Mesendoderm (in vitro differentiated cells): Measurements from ENCODE around the gene OR9G4.
A peak's percentile ranks its signal among the peaks of the same experiment; 100 is the strongest.

Experiments
- DNase-seq: peaks from one replicate; pipeline ENCODE4 v3.0.0; 2013
- H2AK5ac ChIP-seq: 2 replicates; pipeline ENCODE4 v1.6.1; 2013; ENCODE audit warnings: low read length, inconsistent platforms
- H2BK120ac ChIP-seq: 2 replicates; pipeline ENCODE4 v1.6.1; 2013; ENCODE audit warnings: low read depth, mild to moderate bottlenecking, low read length, moderate library complexity, mixed read lengths
- H2BK15ac ChIP-seq: replicated peaks from 2 replicates; pipeline ENCODE4 v1.6.1; 2013; ENCODE audit warnings: low read depth, mild to moderate bottlenecking, moderate library complexity
- H2BK5ac ChIP-seq: 2 replicates; pipeline ENCODE4 v1.6.1; 2013; ENCODE audit warnings: low read length, inconsistent platforms
- H3K18ac ChIP-seq: 2 replicates; pipeline ENCODE4 v1.6.1; 2013; ENCODE audit warnings: mild to moderate bottlenecking, low read length, mixed read lengths
- H3K23ac ChIP-seq: one replicate; pipeline ENCODE4 v1.6.1; 2013; ENCODE audit warnings: low read length
- H3K27ac ChIP-seq: 2 replicates; pipeline ENCODE4 v1.5.1; 2013; ENCODE audit warnings: low read depth, mild to moderate bottlenecking, inconsistent platforms, low read length, moderate library complexity
- H3K27me3 ChIP-seq: 2 replicates; pipeline ENCODE4 v1.6.1; 2013; ENCODE audit warnings: low read length, control low read depth, mild to moderate bottlenecking, inconsistent platforms; ENCODE audit not compliant: insufficient read depth, poor library complexity
- H3K36me3 ChIP-seq: 2 replicates; pipeline ENCODE4 v1.6.1; 2013; ENCODE audit warnings: low read length, inconsistent platforms; ENCODE audit not compliant: control insufficient read depth, insufficient read depth
- H3K4ac ChIP-seq: one replicate; pipeline ENCODE4 v1.6.1; 2013; ENCODE audit warnings: low read depth, mild to moderate bottlenecking, low read length, moderate library complexity
- H3K4me1 ChIP-seq: 2 replicates; pipeline ENCODE4 v1.6.1; 2013; ENCODE audit warnings: low read depth, low read length, inconsistent platforms; ENCODE audit not compliant: control insufficient read depth
- H3K4me2 ChIP-seq: 2 replicates; pipeline ENCODE4 v1.6.1; 2013; ENCODE audit warnings: low read length
- H3K4me3 ChIP-seq: 2 replicates; pipeline ENCODE4 v1.5.1; 2013; ENCODE audit warnings: mild to moderate bottlenecking, low read length
- H3K56ac ChIP-seq: one replicate; pipeline ENCODE4 v1.6.1; 2013; ENCODE audit warnings: low read length
- H3K79me1 ChIP-seq: 2 replicates; pipeline ENCODE4 v1.6.1; 2013; ENCODE audit warnings: low read length, inconsistent platforms
- H3K79me2 ChIP-seq: 2 replicates; pipeline ENCODE4 v1.6.1; 2013; ENCODE audit warnings: mild to moderate bottlenecking, low read length; ENCODE audit not compliant: control insufficient read depth, insufficient read depth
- H3K9ac ChIP-seq: 2 replicates; pipeline ENCODE4 v1.6.1; 2013; ENCODE audit warnings: low read length, inconsistent platforms
- H4K5ac ChIP-seq: one replicate; pipeline ENCODE4 v1.6.1; 2013; ENCODE audit warnings: low read length
- H4K8ac ChIP-seq: one replicate; pipeline ENCODE4 v1.6.1; 2013; ENCODE audit warnings: low read depth, mild to moderate bottlenecking, control low read depth, low read length, moderate library complexity
- WGBS: extraction: QIAGEN DNeasy Blood & Tissue Kit; methylation state at CpG from one replicate; pipeline ENCODE4 v1.1.7; 2013; ENCODE audit warnings: low lambda C conversion rate, missing lambda C conversion rate; ENCODE audit not compliant: insufficient coverage; ENCODE audit errors: extremely low coverage; 5-methylcytosine and 5-hydroxymethylcytosine counted together

Gene OR9G4

DNA sequence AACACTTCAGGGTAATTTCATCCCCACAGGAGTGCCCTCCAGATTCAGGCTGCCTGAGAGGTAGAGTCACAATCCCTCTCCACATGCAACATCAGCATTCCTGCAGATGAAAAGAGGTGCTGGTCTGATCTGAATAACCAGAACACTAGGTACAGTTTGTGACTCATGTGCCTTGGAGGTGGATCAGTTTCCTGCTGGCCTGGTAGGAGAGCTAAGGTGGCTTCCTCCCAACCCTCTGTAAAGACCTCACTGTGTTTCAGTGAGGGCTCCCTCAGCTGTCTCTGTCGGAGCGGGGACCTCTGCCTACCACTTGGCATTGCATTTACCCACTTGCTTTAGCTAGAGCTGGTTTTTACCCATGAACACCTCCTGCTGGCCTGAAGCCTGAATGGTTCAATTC, 42.0 kb downstream of the OR9G4 start:
- Histone ChIP-seq H3K18ac (no peak overlapping the region), H4K5ac (no peak overlapping the region), H3K9ac (no peak overlapping the region), H2AK5ac (no peak overlapping the region), H2BK120ac (no peak overlapping the region), H3K23ac (no peak overlapping the region), H3K36me3 (no peaks in the 10 kb centered on the region), H3K79me2 (no peaks in the 10 kb centered on the region), H3K4ac (no peak overlapping the region), H3K4me2 (no peak overlapping the region), H3K27me3 (no peaks in the 10 kb centered on the region), H3K56ac (no peak overlapping the region), H4K8ac (no peak overlapping the region), H2BK5ac (no peak overlapping the region), H2BK15ac (no peak overlapping the region), H3K4me1 (no peaks in the 10 kb centered on the region), H3K4me3 (no peak overlapping the region), H3K27ac (no peak overlapping the region), H3K79me1 (no peaks in the 10 kb centered on the region)
- peak; percentile 10 for DNase-seq
- no CpG with 5 or more reads among the region's 2 CpGs for WGBS

DNA sequence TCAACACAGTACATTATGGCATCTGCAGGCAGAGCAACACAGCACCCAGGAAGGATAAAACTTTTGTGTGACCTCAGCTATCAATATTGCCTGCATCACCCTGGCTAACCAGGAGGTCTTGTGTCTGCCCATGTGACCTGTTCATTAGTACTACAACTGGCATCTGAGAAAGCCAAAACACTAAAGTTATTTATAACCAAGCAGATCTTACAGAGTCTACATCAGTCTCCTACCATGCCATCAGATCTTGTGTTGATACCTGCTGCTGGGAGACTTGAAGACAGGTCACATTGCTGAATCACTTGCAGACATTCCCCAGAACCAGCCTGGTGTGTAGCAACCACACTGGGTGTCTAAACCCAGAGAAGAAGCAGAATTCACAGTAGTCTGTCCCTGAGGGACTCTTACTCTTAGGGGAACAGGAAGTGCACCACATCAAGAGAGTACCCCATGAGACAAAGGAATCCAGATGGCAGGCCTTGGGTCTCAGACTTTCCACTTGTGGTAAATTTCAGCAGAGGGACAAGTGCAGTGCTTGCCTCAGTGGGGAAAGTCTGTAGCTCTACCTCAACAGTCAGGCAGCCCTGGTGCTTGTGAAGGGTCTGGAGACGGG, 42.6 kb downstream of the OR9G4 start:
- H3K23ac ChIP-seq, result no peak overlapping the region
- H2BK5ac ChIP-seq, result no peak overlapping the region
- no peak overlapping the region for H2BK120ac ChIP-seq
- DNase-seq, result no peak
- no peak overlapping the region for H4K5ac ChIP-seq
- no peak overlapping the region for H3K4me3 ChIP-seq
- no peaks in the 10 kb centered on the region for H3K79me1 ChIP-seq
- H3K79me2 ChIP-seq, result no peaks in the 10 kb centered on the region
- H3K4ac ChIP-seq, result no peak overlapping the region
- no peak overlapping the region for H3K4me2 ChIP-seq
- no peaks in the 10 kb centered on the region for H3K4me1 ChIP-seq
- H3K9ac ChIP-seq, result no peak overlapping the region
- no peaks in the 10 kb centered on the region for H3K27me3 ChIP-seq
- H2AK5ac ChIP-seq, result no peak overlapping the region
- H4K8ac ChIP-seq, result no peak overlapping the region
- no CpG with 5 or more reads among the region's 1 CpG for WGBS
- no peaks in the 10 kb centered on the region for H3K36me3 ChIP-seq
- H3K18ac ChIP-seq, result no peak overlapping the region
- H3K27ac ChIP-seq, result no peak overlapping the region
- no peak overlapping the region for H3K56ac ChIP-seq
- no peak overlapping the region for H2BK15ac ChIP-seq

GRCh38 chr11:56700914-56701485, 47.5 kb downstream of the OR9G4 start:
- no peak overlapping the region for H2BK5ac ChIP-seq
- H4K5ac ChIP-seq, result no peak overlapping the region
- H3K79me1 ChIP-seq, result no peaks in the 10 kb centered on the region
- no peaks in the 10 kb centered on the region for H3K79me2 ChIP-seq
- H3K56ac ChIP-seq, result no peak overlapping the region
- no peaks in the 10 kb centered on the region for H3K27me3 ChIP-seq
- no peak overlapping the region for H2BK120ac ChIP-seq
- H3K23ac ChIP-seq, result no peak overlapping the region
- no peak overlapping the region for H3K27ac ChIP-seq
- no peak overlapping the region for H3K4ac ChIP-seq
- H3K18ac ChIP-seq, result no peak overlapping the region
- no CpG with 5 or more reads among the region's 8 CpGs for WGBS
- no peak overlapping the region for H2AK5ac ChIP-seq
- H2BK15ac ChIP-seq, result no peak overlapping the region
- H4K8ac ChIP-seq, result no peak overlapping the region
- H3K4me1 ChIP-seq, result no peaks in the 10 kb centered on the region
- no peak overlapping the region for H3K4me3 ChIP-seq
- H3K4me2 ChIP-seq, result no peak overlapping the region
- no peak overlapping the region for H3K9ac ChIP-seq
- DNase-seq, result no peak
- H3K36me3 ChIP-seq, result no peaks in the 10 kb centered on the region

- Histone ChIP-seq H3K27me3 (no peaks in the 10 kb centered on the region), H2AK5ac (no peak overlapping the region), H3K27ac (no peak overlapping the region), H2BK5ac (no peak overlapping the region), H4K5ac (no peak overlapping the region), H3K79me2 (no peaks in the 10 kb centered on the region), H3K56ac (no peak overlapping the region), H2BK120ac (no peak overlapping the region), H3K4me2 (no peak overlapping the region), H3K18ac (no peak overlapping the region), H2BK15ac (no peak overlapping the region), H3K4ac (no peak overlapping the region), H3K23ac (no peak overlapping the region), H3K4me3 (no peak overlapping the region), H4K8ac (no peak overlapping the region), H3K36me3 (no peaks in the 10 kb centered on the region), H3K79me1 (no peaks in the 10 kb centered on the region), H3K4me1 (no peaks in the 10 kb centered on the region), H3K9ac (no peak overlapping the region)
- peak; percentile 46 for DNase-seq
- WGBS, result no CpG with 5 or more reads among the region's 10 CpGs
These were observed 48.1 kb downstream of the OR9G4 start for GRCh38 chr11:56700242-56700913.

- Histone ChIP-seq H3K9ac (no peak within 1 kb of the TSS), H3K4me2 (no peak within 1 kb of the TSS), H3K4me1 (no peaks in the 10 kb centered on the region), H3K56ac (no peak within 1 kb of the TSS), H3K79me2 (no peaks in the 10 kb centered on the region), H3K4ac (no peak within 1 kb of the TSS), H3K79me1 (no peaks in the 10 kb centered on the region), H3K4me3 (no peak within 1 kb of the TSS), H3K23ac (no peak within 1 kb of the TSS), H2BK120ac (no peak within 1 kb of the TSS), H2BK15ac (no peak within 1 kb of the TSS), H2AK5ac (no peak within 1 kb of the TSS), H2BK5ac (no peak within 1 kb of the TSS), H3K27ac (no peak within 1 kb of the TSS), H3K36me3 (no peaks in the 10 kb centered on the region), H4K8ac (no peak within 1 kb of the TSS), H3K18ac (no peak within 1 kb of the TSS), H3K27me3 (no peaks in the 10 kb centered on the region), H4K5ac (no peak within 1 kb of the TSS)
- DNase-seq, result no peak
- WGBS, result no CpG with 5 or more reads among the region's 1 CpG
These were observed 49.7 kb downstream of the OR9G4 start, which contains the start of gene OR9G1 for GRCh38 chr11:56698795-56699194. Gene OR9G1, plus strand, starts transcription at chr11:56699095. Its CDS starts 1,293 bp downstream, at chr11:56700388.
